GM21390 (cell line): Measurements from ENCODE around the gene INPPL1.
"Not testable (repeated sequence)": the region's sequence is repeated elsewhere in the genome, so short reads cannot be mapped to it uniquely, and the experiment has no call there.

Experiments
- ATAC-seq: cut with Tn5 transposase; IDR thresholded peaks from one replicate; pipeline ENCODE4 v1.9.1; 2021; ENCODE audit not compliant: unreplicated experiment

The INPPL1 gene, protein sequence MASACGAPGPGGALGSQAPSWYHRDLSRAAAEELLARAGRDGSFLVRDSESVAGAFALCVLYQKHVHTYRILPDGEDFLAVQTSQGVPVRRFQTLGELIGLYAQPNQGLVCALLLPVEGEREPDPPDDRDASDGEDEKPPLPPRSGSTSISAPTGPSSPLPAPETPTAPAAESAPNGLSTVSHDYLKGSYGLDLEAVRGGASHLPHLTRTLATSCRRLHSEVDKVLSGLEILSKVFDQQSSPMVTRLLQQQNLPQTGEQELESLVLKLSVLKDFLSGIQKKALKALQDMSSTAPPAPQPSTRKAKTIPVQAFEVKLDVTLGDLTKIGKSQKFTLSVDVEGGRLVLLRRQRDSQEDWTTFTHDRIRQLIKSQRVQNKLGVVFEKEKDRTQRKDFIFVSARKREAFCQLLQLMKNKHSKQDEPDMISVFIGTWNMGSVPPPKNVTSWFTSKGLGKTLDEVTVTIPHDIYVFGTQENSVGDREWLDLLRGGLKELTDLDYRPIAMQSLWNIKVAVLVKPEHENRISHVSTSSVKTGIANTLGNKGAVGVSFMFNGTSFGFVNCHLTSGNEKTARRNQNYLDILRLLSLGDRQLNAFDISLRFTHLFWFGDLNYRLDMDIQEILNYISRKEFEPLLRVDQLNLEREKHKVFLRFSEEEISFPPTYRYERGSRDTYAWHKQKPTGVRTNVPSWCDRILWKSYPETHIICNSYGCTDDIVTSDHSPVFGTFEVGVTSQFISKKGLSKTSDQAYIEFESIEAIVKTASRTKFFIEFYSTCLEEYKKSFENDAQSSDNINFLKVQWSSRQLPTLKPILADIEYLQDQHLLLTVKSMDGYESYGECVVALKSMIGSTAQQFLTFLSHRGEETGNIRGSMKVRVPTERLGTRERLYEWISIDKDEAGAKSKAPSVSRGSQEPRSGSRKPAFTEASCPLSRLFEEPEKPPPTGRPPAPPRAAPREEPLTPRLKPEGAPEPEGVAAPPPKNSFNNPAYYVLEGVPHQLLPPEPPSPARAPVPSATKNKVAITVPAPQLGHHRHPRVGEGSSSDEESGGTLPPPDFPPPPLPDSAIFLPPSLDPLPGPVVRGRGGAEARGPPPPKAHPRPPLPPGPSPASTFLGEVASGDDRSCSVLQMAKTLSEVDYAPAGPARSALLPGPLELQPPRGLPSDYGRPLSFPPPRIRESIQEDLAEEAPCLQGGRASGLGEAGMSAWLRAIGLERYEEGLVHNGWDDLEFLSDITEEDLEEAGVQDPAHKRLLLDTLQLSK

GRCh38 chr11:72224564-72225410 lies at the start of gene INPPL1:
Gene INPPL1 (plus strand): TSS chr11:72224767. CDS start chr11:72224985, 218 bp downstream.
- ATAC-seq: no peak

DNA sequence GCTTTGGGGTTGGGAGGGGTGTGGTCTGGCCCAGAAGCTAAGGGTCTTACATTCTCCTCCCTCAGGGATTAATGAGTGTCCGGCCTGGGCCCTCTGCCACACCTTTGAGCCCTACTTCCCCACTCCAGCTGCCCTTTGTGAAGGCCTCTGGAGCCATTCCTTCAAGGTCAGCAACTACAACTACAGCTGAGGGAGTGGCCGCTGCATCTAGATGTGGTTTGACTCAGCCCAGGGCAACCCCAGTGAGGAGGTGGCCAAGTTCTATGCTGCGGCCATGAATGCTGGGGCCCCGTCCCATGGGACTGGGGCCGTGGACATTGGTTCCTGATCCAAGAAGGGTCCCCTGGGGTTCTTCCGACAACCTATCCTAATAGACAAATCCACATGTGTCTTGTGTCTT lies 46.9 kb upstream of the INPPL1 start:
- no peak for ATAC-seq

GRCh38 chr11:72179049-72179803 lies 45.3 kb upstream of the INPPL1 start:
- ATAC-seq: no peak

DNA sequence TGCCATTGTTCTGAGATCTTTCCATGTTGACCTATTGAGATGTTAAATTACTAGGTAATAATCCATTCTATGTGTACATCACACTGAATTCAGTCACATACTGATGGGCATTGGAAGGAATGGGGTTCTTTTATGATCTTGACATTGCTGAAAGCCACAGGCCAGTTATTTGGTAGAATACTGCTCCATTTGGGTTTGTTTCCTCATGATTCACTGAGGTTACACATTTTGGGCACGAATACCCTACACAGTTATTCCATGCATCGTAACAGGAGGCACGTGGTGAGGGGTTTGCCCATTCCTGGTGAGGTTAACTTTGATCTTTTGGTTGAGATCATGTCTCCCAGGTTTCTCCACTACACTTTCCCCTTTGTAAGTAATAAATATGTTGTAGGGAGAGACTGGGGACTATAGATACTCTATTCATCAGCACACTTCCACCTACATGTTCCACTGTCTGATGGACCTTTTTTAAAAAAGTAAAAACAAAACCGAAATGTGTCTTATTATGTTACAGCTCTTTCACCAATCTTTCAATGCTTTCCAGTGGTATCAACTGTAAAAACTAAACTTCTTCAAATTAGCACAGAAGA lies 44.7 kb upstream of the INPPL1 start:
- ATAC-seq: no peak

DNA sequence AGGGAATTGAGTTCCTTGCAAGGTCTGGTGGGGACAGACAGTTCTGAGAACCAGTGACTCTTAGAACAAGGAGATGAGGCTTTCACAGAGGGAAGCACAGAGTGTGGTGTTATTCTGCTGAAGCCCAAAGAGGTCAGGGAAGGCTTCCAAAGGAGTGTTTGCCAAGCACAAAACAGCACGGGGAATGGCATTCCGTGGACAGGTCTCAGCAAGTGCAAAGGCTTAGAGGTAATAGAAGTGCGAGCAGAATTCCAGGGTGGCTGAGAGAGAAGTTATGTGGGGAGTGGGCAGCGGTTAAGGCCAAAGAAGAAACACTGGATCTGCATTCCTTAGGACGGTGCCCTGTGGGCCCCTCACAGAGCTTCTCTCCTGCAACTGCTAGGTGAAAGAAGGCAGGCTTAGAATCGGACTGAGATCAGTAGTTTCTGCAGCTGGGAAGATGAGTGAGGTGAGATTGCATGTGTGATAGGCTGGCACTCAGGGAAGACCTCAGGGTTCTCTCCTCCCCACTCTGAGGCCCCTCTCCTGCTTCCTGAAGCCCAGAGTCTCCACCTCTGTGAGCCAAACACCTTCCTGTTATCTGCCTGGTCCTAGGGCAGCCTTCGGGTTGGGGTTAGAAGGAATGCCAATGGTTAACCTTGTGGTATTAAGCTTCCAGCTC lies 43.5 kb upstream of the INPPL1 start:
- ATAC-seq: not testable (repeated sequence)

- not testable (repeated sequence) for ATAC-seq
These were observed 43.0 kb upstream of the INPPL1 start for GRCh38 chr11:72181553-72181958.

DNA sequence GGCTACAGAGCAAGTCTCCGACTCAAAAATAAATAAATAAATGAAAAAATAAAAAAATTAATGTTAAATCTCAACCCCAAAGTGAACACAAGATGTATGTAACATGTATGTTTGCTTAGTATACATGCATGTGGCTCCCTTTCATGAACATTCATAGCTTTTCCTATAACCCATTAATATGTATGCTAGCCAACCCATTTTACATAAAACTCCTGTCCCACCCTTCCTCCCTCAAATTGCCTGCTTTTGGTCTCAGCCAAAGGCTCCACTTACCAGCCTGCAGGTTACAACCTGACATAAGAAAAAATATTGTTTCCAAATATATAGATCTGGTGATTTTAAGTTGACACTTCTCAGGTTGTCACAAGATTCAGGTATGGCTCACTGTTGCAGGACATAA lies 36.3 kb upstream of the INPPL1 start:
- no peak for ATAC-seq

DNA sequence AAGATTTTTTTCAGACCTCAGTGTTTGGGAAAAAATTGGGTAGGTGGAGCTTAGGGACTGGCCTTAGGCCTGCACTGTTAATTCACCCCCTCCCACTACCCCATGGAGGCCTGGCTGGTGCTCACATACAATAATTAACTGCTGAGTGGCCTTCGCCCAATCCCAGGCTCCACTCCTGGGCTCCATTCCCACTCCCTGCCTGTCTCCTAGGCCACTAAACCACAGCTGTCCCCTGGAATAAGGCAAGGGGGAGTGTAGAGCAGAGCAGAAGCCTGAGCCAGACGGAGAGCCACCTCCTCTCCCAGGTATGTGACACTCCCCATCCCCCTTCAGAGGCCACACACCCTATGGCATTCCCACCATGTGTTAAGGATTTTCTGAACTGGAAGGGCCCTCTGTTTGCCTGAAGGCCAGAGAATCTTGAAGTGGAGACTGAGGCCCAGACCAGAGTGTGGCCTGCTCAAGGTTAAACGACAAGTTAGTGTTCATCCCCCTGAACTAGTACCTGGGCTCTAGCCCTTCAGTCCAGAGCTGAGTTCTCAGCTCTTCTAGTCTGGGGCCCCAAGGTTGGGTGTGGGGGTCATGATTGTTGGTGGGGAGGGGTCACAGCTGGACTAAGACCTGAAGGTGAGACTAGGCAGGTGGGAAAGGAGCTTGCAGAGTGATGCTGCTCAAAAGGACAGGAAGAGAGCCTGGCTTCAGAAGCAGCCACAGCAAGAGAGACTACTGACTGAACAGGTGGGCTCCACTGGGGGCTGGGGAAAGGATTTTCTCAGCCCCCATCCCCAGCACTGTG lies 34.9 kb upstream of the INPPL1 start:
- no peak for ATAC-seq

GRCh38 chr11:72190631-72191071 lies 33.9 kb upstream of the INPPL1 start:
- no peak for ATAC-seq

GRCh38 chr11:72191961-72192381 lies 32.6 kb upstream of the INPPL1 start, which contains the start of gene FOLR1:
Gene FOLR1 (plus strand): TSS chr11:72192140. CDS start chr11:72192174, 34 bp downstream.
- no peak for ATAC-seq

DNA sequence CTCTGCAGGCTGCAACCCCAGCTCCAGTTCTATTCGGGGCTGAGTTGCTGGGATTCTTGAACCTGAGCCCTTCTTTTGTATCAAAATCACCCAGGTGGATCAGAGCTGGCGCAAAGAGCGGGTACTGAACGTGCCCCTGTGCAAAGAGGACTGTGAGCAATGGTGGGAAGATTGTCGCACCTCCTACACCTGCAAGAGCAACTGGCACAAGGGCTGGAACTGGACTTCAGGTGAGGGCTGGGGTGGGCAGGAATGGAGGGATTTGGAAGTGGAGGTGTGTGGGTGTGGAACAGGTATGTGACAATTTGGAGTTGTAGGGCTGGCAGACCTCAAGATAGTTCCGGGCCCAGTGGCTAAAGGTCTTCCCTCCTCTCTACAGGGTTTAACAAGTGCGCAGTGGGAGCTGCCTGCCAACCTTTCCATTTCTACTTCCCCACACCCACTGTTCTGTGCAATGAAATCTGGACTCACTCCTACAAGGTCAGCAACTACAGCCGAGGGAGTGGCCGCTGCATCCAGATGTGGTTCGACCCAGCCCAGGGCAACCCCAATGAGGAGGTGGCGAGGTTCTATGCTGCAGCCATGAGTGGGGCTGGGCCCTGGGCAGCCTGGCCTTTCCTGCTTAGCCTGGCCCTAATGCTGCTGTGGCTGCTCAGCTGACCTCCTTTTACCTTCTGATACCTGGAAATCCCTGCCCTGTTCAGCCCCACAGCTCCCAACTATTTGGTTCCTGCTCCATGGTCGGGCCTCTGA lies 28.9 kb upstream of the INPPL1 start:
- ATAC-seq: no peak

- ATAC-seq: not testable (repeated sequence)
These were observed 23.1 kb upstream of the INPPL1 start for GRCh38 chr11:72201445-72201844.

- no peak for ATAC-seq
These were observed 22.0 kb upstream of the INPPL1 start for GRCh38 chr11:72202571-72202970.

- no peak for ATAC-seq
These were observed 21.4 kb upstream of the INPPL1 start for GRCh38 chr11:72203163-72203562.

DNA sequence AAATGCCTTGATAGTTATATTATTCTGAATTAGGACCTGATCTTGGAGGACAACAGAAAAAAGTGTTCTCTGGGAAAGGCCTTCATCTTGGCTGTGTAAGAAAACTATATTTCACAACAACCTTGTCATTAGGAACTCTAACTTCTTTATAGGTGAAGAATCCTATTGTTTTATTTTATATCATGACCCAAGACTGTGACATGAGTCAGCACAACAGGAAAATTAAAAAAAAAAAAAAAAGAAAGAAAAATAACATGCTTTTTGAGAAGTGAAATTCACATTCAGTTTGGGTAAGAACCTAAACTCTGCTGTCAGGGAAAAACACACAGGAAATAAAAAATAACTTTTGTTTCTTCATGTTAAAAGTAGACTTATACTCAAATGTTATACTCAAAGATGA lies 19.7 kb upstream of the INPPL1 start:
- no peak for ATAC-seq

DNA sequence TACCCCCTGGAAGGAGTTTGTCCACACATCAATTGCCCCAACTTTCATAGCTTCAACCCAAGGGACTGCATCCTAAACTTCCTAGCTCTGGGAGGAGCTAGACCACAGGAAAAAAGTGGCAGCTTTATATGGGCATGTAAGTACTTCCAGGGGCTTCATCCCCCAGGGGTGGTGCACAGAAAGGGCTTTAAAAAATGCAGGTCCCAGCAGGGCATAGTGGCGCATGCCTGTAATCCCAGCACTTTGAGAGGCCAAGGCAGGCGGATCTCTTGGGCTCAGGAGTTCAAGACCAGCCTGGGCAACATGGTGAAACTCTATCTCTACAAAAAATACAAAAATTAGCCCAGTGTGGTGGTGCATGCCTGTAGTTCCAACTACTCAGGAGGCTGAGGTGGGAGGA lies 17.8 kb upstream of the INPPL1 start:
- ATAC-seq: not testable (repeated sequence)

GRCh38 chr11:72208281-72208680 lies 16.3 kb upstream of the INPPL1 start:
- no peak for ATAC-seq
